ENCODE measurements around the gene RAPGEF1. TPM values are rescaled to one million over a fixed set of nuclear protein-coding genes. Genes with fewer than 3 reads are reported as not detected.

RAPGEF1 gene
- total and polyA plus RNA-seq, 2 experiments from 2014 or later = 9.9 to 82.8 TPM

DNA sequence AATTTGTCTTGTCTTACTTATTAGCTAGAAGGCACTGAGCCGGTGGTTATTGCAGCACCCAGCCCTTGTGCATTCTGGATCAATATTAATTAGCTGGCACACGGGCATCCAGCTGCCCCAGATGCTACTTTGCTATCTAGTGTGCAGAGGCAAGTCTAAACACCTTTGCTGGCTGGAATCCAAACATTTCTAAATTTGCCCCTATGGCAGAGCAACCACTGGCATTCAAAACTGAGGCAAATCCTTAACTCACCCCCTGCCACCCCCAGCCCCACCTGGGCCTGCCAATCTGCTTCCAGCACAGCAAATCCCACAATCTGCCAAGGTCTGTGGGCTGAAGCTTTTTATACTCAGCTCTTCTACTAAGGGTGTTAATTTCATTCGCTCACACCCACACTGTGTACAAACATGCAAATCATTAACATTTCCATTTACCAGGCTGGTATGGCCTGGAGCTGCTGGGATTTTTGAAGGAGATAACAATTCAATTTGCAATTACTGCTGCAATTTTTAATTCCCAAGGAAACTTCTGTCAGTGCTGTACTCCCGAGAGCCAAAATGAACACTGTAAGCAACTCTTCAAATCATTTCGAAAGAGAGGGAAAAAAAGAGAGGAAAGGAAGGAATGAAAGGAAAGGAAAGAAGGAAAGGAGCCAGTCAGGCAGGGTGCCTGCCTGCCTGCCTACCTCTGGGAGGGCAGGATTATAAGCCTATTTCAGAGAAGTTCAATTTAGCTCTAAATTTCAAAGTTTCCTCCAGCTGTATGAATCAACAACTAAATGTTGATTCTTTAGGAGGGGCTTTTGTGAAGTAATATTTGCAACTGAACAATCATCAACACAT is 35.5 kb downstream of the RAPGEF1 start:
- TF ChIP-seq STAT1 (IDR thresholded peaks at IDR 0.05; ENCODE audit: unreplicated experiment) (no peak), ZNF462 (CRISPR knock-in tag; IDR thresholded peaks at IDR 0.05) (no peak), ETS1 (IDR thresholded peaks at IDR 0.05) (no peak), ZNF114 (CRISPR knock-in tag; IDR thresholded peaks at IDR 0.05) (no peak)
- TF ChIP-seq, protein P1, sequence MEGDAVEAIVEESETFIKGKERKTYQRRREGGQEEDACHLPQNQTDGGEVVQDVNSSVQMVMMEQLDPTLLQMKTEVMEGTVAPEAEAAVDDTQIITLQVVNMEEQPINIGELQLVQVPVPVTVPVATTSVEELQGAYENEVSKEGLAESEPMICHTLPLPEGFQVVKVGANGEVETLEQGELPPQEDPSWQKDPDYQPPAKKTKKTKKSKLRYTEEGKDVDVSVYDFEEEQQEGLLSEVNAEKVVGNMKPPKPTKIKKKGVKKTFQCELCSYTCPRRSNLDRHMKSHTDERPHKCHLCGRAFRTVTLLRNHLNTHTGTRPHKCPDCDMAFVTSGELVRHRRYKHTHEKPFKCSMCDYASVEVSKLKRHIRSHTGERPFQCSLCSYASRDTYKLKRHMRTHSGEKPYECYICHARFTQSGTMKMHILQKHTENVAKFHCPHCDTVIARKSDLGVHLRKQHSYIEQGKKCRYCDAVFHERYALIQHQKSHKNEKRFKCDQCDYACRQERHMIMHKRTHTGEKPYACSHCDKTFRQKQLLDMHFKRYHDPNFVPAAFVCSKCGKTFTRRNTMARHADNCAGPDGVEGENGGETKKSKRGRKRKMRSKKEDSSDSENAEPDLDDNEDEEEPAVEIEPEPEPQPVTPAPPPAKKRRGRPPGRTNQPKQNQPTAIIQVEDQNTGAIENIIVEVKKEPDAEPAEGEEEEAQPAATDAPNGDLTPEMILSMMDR (conservative IDR thresholded peaks at IDR 0.05; ENCODE audit: low read depth in 2 of 2) = no peak
- no peak overlapping the region for H2AFZ ChIP-seq

More for the DNA sequence above, 35.5 kb downstream of the RAPGEF1 start:
- Mint-ChIP-seq H3K27ac (peak overlapping the region; percentile 43), H3K27me3 (ENCODE audit: insufficient read depth, low read depth, poor library complexity) (peaks cover 2% of the 10 kb centered on the region), H3K9me3 (no peaks in the 10 kb centered on the region), H3K4me1 (peaks cover 74% of the 10 kb centered on the region), H3K4me3 (no peak overlapping the region), H3K36me3 (ENCODE audit: low read depth) (no peaks in the 10 kb centered on the region)
- Histone ChIP-seq H3F3A (replicated peaks; ENCODE audit: low read depth) (no peaks in the 10 kb centered on the region), H4K20me1 (replicated peaks; ENCODE audit: insufficient read depth) (no peaks in the 10 kb centered on the region), H3K9me2 (ENCODE audit: insufficient read depth) (no peaks in the 10 kb centered on the region), H3K79me2 (replicated peaks; ENCODE audit: insufficient read depth) (peaks cover 89% of the 10 kb centered on the region), H3K4me1 (ENCODE audit: insufficient read depth) (peaks cover 63% of the 10 kb centered on the region), H3K36me3 (ENCODE audit: insufficient read depth) (no peaks in the 10 kb centered on the region), H3K27me3 (ENCODE audit: insufficient read depth) (no peaks in the 10 kb centered on the region), H3K4me2 (peak overlapping the region; percentile 41), H3K4me3 (0 out of 2 replicates have a peak overlapping the region, but pooled peaks have one; percentile 2), H3K27ac (ENCODE audit: low read depth) (peak overlapping the region; percentile 10; the same call in 1 of the 2 replicates)
- DNase-seq (ENCODE audit: low spot score) = no peak
- ATAC-seq = peak; percentile 36
